H4 (cell line): ENCODE results near the gene BABAM2. TPM values are rescaled to one million over a fixed set of nuclear protein-coding genes. Genes with fewer than 3 reads are reported as not detected.
"Not testable (repeated sequence)": the region's sequence is repeated elsewhere in the genome, so short reads cannot be mapped to it uniquely, and the experiment has no call there.

Experiments used
- DNase-seq: peaks from one replicate; pipeline ENCODE4 v3.0.0-alpha.2; 2015; ENCODE audit warnings: low spot score
- total RNA-seq: library from RNA; depleted of rRNA; stranded (reverse); fragments of >200 nt; shearing (Covaris generic); gene quantifications from 2 replicates; pipeline ENCODE4 v1.2.3, GENCODE V29; 2014

BABAM2 gene
- total RNA-seq, 1 experiment from 2014 or later: 20.7 TPM

GRCh38 chr2:28327956-28328922 is 437.7 kb downstream of the BABAM2 start:
- DNase-seq: no peak

GRCh38 chr2:28329184-28329583 is 438.7 kb downstream of the BABAM2 start:
- no peak for DNase-seq

GRCh38 chr2:28330722-28331121 is 440.2 kb downstream of the BABAM2 start:
- DNase-seq: not testable (repeated sequence)

- not testable (repeated sequence) for DNase-seq
Observed at GRCh38 chr2:28331797-28332196, 441.3 kb downstream of the BABAM2 start.

- no peak for DNase-seq
Observed at GRCh38 chr2:28332696-28333095, 442.2 kb downstream of the BABAM2 start.

GRCh38 chr2:28333606-28334526 is 443.3 kb downstream of the BABAM2 start:
- DNase-seq: no peak

- no peak for DNase-seq
Observed at GRCh38 chr2:28334527-28334894, 444.0 kb downstream of the BABAM2 start.

GRCh38 chr2:28335265-28335664 is 444.7 kb downstream of the BABAM2 start:
- DNase-seq: not testable (repeated sequence)

- DNase-seq: no peak
Observed at GRCh38 chr2:28335666-28336065, 445.1 kb downstream of the BABAM2 start.

GRCh38 chr2:28336264-28336980 is 445.9 kb downstream of the BABAM2 start:
- DNase-seq: no peak

GRCh38 chr2:28336982-28337627 is 446.6 kb downstream of the BABAM2 start:
- no peak for DNase-seq

- peak; percentile 76 for DNase-seq
Observed at GRCh38 chr2:28338046-28338817, 447.7 kb downstream of the BABAM2 start.

- no peak for DNase-seq
Observed at GRCh38 chr2:28338831-28339321, 448.3 kb downstream of the BABAM2 start.

- no peak for DNase-seq
Observed at GRCh38 chr2:28339516-28340175, 449.1 kb downstream of the BABAM2 start.

GRCh38 chr2:28340312-28341202 is 450.0 kb downstream of the BABAM2 start:
- no peak for DNase-seq

- DNase-seq: no peak
Observed at GRCh38 chr2:28341208-28341891, 450.8 kb downstream of the BABAM2 start.

GRCh38 chr2:28342081-28342967 is 451.8 kb downstream of the BABAM2 start:
- DNase-seq: no peak
